Activated naive CD8-positive, alpha-beta T cell treated with anti-CD3 and anti-CD28 coated beads, Interleukin-2, amount 50 U/mL, for 16 hours (primary cell): ENCODE measurements around the gene BMERB1.

Experiments
- DNase-seq: peaks from one replicate; pipeline ENCODE4 v3.0.0-alpha.2; 2020; ENCODE audit warnings: low read depth, low spot score

The BMERB1 gene

GRCh38 chr16:15495898-15496297, 61.5 kb downstream of the BMERB1 start:
- no peak for DNase-seq

- no peak for DNase-seq
These were observed 64.2 kb downstream of the BMERB1 start for GRCh38 chr16:15498427-15499175.

- DNase-seq, result no peak
These were observed 67.8 kb downstream of the BMERB1 start for GRCh38 chr16:15502041-15502725.

GRCh38 chr16:15506441-15506840, 72.1 kb downstream of the BMERB1 start:
- DNase-seq, result no peak

- DNase-seq, result no peak
These were observed 73.0 kb downstream of the BMERB1 start for GRCh38 chr16:15507301-15507958.

GRCh38 chr16:15507959-15508627, 73.7 kb downstream of the BMERB1 start:
- no peak for DNase-seq

GRCh38 chr16:15509051-15509592, 74.7 kb downstream of the BMERB1 start:
- no peak for DNase-seq

- no peak for DNase-seq
These were observed 75.5 kb downstream of the BMERB1 start for GRCh38 chr16:15509593-15510535.

- no peak for DNase-seq
These were observed 76.6 kb downstream of the BMERB1 start for GRCh38 chr16:15510992-15511391.

- no peak for DNase-seq
These were observed 77.5 kb downstream of the BMERB1 start for GRCh38 chr16:15511759-15512487.

- no peak for DNase-seq
These were observed 78.8 kb downstream of the BMERB1 start for GRCh38 chr16:15513156-15513555.

GRCh38 chr16:15515992-15516391, 81.6 kb downstream of the BMERB1 start:
- no peak for DNase-seq

GRCh38 chr16:15516609-15517008, 82.2 kb downstream of the BMERB1 start:
- DNase-seq, result no peak

GRCh38 chr16:15517743-15518377, 83.5 kb downstream of the BMERB1 start:
- no peak for DNase-seq

GRCh38 chr16:15518381-15519351, 84.3 kb downstream of the BMERB1 start:
- DNase-seq, result no peak

- DNase-seq, result no peak
These were observed 85.4 kb downstream of the BMERB1 start for GRCh38 chr16:15519790-15520189.

- DNase-seq, result no peak
These were observed 87.0 kb downstream of the BMERB1 start for GRCh38 chr16:15521390-15521757.

GRCh38 chr16:15521758-15522509, 87.5 kb downstream of the BMERB1 start:
- DNase-seq, result no peak
